ENCODE results near the gene ITPR2.

GRCh38 chr12:26290565-26290964 lies 542.4 kb downstream of the ITPR2 start:
- no peak for TF ChIP-seq CTCF (IDR thresholded peaks at IDR 0.05)
- no peak for TF ChIP-seq NPAS2 (CRISPR knock-in tag; IDR thresholded peaks at IDR 0.05; ENCODE audit: borderline replicate concordance)
- no peak for TF ChIP-seq EP300 (IDR thresholded peaks at IDR 0.05)
- TF ChIP-seq CBX8 (IDR thresholded peaks at IDR 0.05) = no peak
- no peak for TF ChIP-seq HDAC2 (IDR thresholded peaks at IDR 0.05)
- TF ChIP-seq FOSL2 (IDR thresholded peaks at IDR 0.05) = no peak
- TF ChIP-seq FOSL2 (CRISPR knock-in tag; IDR thresholded peaks at IDR 0.05) = no peak
- TF ChIP-seq RARB (CRISPR knock-in tag; IDR thresholded peaks at IDR 0.05) = no peak
- TF ChIP-seq REST (IDR thresholded peaks at IDR 0.05) = no peak
- TF ChIP-seq USF2 (IDR thresholded peaks at IDR 0.05) = no peak
- no peak for TF ChIP-seq EHMT2 (IDR thresholded peaks at IDR 0.05; ENCODE audit: low read depth)
- TF ChIP-seq RAD21 (conservative IDR thresholded peaks at IDR 0.05 in 1 of 2, IDR thresholded peaks at IDR 0.05 in 1 of 2) = no peak
- TF ChIP-seq POLR2A (IDR thresholded peaks at IDR 0.05; ENCODE audit: low read length) = no peak
- TF ChIP-seq POLR2AphosphoS2 (conservative IDR thresholded peaks at IDR 0.05; ENCODE audit: low read length) = no peak

All from A549 (cell line).